A673 (cell line): Measurements from ENCODE around the gene ERH.

ENCODE experiments used
- EZH2 ChIP-seq: fragments of 200-600 bp; sonication (generic); IDR thresholded peaks from 2 replicates; pipeline ENCODE4 v1.6.1; 2017; ENCODE audit warnings: borderline replicate concordance, low read depth, mild to moderate bottlenecking, mixed read lengths, antibody characterized with exemption, low read length; ENCODE audit not compliant: poor library complexity, severe bottlenecking
- TF ChIP-seq, protein P1 (sequence below): fragments of 300-800, 200-600 bp; sonication (generic); conservative IDR thresholded peaks from 2 replicates; pipeline ENCODE4 v1.5.1; 2017; ENCODE audit warnings: low read depth, mild to moderate bottlenecking, antibody characterized with exemption, low read length, moderate library complexity, mixed read lengths

DNA sequence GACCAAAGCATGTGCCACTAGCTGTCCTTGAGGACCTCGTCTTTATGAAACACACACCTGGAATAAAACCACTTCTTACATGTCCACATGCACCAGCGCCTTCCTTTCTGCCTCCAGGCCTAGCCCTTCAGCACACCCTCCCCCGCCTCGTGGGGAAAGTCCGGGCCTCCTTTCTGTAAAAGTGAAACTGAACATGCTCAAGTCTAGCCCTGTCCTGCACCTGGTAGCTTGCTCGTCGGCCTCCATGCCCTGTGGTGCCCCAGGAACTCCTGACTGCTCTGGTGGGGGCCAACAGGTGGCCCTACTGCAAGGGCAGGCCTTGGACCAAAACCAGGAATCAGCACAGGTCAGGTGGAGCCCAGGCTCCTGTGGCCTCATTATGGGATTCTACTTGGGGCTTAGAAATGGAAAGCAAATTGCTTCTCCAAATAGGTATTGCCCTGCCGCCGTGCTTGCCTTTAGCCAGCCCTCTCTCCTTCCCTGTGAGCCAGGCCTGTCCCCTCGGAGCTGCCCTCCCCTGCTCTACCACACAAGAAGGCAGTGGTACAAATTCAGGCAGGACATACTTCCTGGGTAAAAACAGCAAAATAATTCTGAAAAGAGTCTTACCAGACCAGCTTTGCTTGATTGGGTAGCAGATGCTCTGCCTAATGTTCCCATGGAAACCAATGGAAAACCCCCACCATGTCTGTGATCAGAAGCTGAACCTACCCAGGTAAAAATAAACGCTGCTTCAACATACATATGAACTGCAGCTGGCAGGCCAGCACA, 43.5 kb downstream of the ERH start:
- TF ChIP-seq, protein P1, sequence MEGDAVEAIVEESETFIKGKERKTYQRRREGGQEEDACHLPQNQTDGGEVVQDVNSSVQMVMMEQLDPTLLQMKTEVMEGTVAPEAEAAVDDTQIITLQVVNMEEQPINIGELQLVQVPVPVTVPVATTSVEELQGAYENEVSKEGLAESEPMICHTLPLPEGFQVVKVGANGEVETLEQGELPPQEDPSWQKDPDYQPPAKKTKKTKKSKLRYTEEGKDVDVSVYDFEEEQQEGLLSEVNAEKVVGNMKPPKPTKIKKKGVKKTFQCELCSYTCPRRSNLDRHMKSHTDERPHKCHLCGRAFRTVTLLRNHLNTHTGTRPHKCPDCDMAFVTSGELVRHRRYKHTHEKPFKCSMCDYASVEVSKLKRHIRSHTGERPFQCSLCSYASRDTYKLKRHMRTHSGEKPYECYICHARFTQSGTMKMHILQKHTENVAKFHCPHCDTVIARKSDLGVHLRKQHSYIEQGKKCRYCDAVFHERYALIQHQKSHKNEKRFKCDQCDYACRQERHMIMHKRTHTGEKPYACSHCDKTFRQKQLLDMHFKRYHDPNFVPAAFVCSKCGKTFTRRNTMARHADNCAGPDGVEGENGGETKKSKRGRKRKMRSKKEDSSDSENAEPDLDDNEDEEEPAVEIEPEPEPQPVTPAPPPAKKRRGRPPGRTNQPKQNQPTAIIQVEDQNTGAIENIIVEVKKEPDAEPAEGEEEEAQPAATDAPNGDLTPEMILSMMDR, result no peak
- TF ChIP-seq EZH2, result no peak
